HepG2 (cell line): ENCODE measurements around the gene OGA. TPM values are rescaled to one million over a fixed set of nuclear protein-coding genes. Genes with fewer than 3 reads are reported as not detected.

Experiments used
- ATF7 ChIP-seq, 2 experiments: fragments of 450-650 bp in 1 of 2; sonication (generic) in 1 of 2; formaldehyde crosslinking in 1 of 2; IDR thresholded peaks; 2 replicates each; pipeline versions ENCODE4 v1.4.0 to v1.6.1; 2016 to 2020; ENCODE audit warnings: antibody characterized with exemption in 1 of 2, mild to moderate bottlenecking in 1 of 2, missing genetic modification reagents in 1 of 2
- ATM ChIP-seq: fragments of 450-650 bp; IDR thresholded peaks from 2 replicates; pipeline ENCODE4 v1.7.1; 2017; ENCODE audit warnings: mild to moderate bottlenecking, borderline replicate concordance
- GPN1 ChIP-seq: sonication (generic); formaldehyde crosslinking; IDR thresholded peaks from 2 replicates; pipeline ENCODE4 v1.5.1; 2020; ENCODE audit warnings: missing genetic modification reagents, borderline replicate concordance
- HOXA5 ChIP-seq: sonication (generic); formaldehyde crosslinking; IDR thresholded peaks from 2 replicates; pipeline ENCODE4 v1.4.0; 2020; ENCODE audit warnings: missing genetic modification reagents
- MXI1 ChIP-seq: IDR thresholded peaks from 3 replicates; pipeline ENCODE4 v1.6.1; 2012; ENCODE audit warnings: low read depth, low read length, inconsistent platforms, borderline replicate concordance
- PTBP1 ChIP-seq: fragments of 200-400 bp; formaldehyde crosslinking; IDR thresholded peaks from 2 replicates; pipeline ENCODE4 v1.6.1; 2018; ENCODE audit warnings: low read length, low read depth; ENCODE audit not compliant: poor library complexity, severe bottlenecking
- RFX5 ChIP-seq: IDR thresholded peaks from 2 replicates; pipeline ENCODE4 v1.6.1; 2011; ENCODE audit warnings: low read depth, low read length, improper control_type of control experiment
- SCMH1 ChIP-seq: sonication (generic); formaldehyde crosslinking; IDR thresholded peaks from 2 replicates; pipeline ENCODE4 v1.9.0; 2021; ENCODE audit warnings: missing genetic modification reagents, mild to moderate bottlenecking, borderline replicate concordance
- ZBTB7A ChIP-seq: sonication (generic); formaldehyde crosslinking; IDR thresholded peaks from 2 replicates; pipeline ENCODE4 v1.8.0; 2022; ENCODE audit warnings: mild to moderate bottlenecking, missing genetic modification reagents
- ZNF12 ChIP-seq: sonication (generic); formaldehyde crosslinking; IDR thresholded peaks from 2 replicates; pipeline ENCODE4 v1.5.0; 2020; ENCODE audit warnings: missing genetic modification reagents
- ZNF232 ChIP-seq: sonication (generic); formaldehyde crosslinking; IDR thresholded peaks from 2 replicates; pipeline ENCODE4 v1.4.0; 2020; ENCODE audit warnings: missing genetic modification reagents, borderline replicate concordance
- ZNF382 ChIP-seq: sonication (generic); formaldehyde crosslinking; IDR thresholded peaks from 2 replicates; pipeline ENCODE4 v1.5.0; 2020; ENCODE audit warnings: missing genetic modification reagents, mild to moderate bottlenecking, borderline replicate concordance
- ZNF572 ChIP-seq: sonication (generic); formaldehyde crosslinking; IDR thresholded peaks from 2 replicates; pipeline ENCODE4 v1.5.1; 2020; ENCODE audit warnings: mild to moderate bottlenecking, missing genetic modification reagents
- polyA plus RNA-seq, 8 experiments: library from polyadenylated mRNA; depleted of rRNA in 3 of 8; stranded (reverse) in 7 of 8; unstranded in 1 of 8; fragments of >200 nt; fragmentation: Illumina TruSeq in 4 of 8; extraction: Trizol in 4 of 8; gene quantifications; 2 replicates each; pipeline versions ENCODE4 v1.2.1 to v1.2.3, GENCODE V29; 2011 to 2016; ENCODE audit warnings: low read depth in 4 of 8, missing spikeins in 1 of 8, mixed read lengths in 1 of 8; ENCODE audit not compliant: insufficient read depth in 1 of 8
- total RNA-seq, 5 experiments: library from RNA; depleted of rRNA; stranded (reverse); fragments of >200 nt; fragmentation: Illumina TruSeq; extraction: Trizol; gene quantifications; 2 replicates each; pipeline ENCODE4 v1.2.3, GENCODE V29; 2016; ENCODE audit warnings: low read depth in 1 of 5
- TF ChIP-seq, protein P1 (sequence below): sonication (generic); formaldehyde crosslinking; IDR thresholded peaks from 2 replicates; pipeline ENCODE4 v1.5.1; 2020; ENCODE audit warnings: mild to moderate bottlenecking, missing genetic modification reagents, borderline replicate concordance
- TF ChIP-seq, protein P2 (sequence below): sonication (generic); formaldehyde crosslinking; IDR thresholded peaks from 2 replicates; pipeline ENCODE4 v1.4.0; 2020; ENCODE audit warnings: missing genetic modification reagents; ENCODE audit errors: not compliant biosample characterization
- TF ChIP-seq, protein P3 (sequence below): sonication (generic); formaldehyde crosslinking; IDR thresholded peaks from 2 replicates; pipeline ENCODE4 v1.5.0; 2020; ENCODE audit warnings: missing genetic modification reagents
- TF ChIP-seq, protein P4 (sequence below): sonication (generic); formaldehyde crosslinking; IDR thresholded peaks from 2 replicates; pipeline ENCODE4 v1.5.1; 2020; ENCODE audit warnings: missing genetic modification reagents, mild to moderate bottlenecking, borderline replicate concordance

Gene OGA
- total and polyA plus RNA-seq, 2 of the 13 experiments (the other 11 are each of a cell fraction or from before 2014, with no cell fraction given): 33.2 to 39.8 TPM

DNA sequence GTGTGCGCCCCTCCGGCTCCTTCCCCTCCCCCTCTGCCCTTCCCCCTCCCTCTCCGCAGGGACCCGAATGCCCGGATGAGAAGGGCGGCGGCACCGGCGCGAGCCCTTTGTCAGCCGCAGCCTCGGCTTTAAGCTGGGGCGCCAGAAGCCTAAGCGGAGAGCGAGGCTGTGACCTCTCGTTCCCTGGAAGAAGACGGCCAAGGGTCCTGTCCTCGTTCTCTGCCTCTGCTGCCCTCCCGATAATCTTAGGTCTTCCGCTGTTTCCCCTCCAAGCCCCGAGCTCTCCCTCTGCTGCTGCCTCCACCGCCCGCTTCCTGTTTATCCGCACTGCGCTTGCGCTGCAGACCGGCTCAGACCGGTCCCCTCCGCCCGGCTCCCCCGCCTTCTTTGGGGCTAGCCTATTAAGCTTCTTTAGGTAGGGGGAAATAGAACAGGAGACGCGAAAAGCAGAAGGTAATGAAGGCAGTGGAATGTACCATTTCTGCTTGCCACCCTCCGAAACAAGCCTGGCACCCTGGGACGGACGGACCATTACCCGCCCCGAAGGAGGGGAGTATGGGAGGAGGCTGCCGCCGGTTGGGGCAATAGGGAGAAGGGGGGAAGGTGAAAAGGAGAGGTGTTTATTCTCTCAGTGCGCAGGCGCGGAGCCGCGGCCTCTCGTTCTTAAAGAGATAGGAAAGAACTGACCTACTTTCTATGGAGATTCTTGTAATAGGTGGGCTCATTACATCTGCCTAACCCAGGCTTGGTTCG, at the start of gene OGA (continued):
- TF ChIP-seq, protein P1, sequence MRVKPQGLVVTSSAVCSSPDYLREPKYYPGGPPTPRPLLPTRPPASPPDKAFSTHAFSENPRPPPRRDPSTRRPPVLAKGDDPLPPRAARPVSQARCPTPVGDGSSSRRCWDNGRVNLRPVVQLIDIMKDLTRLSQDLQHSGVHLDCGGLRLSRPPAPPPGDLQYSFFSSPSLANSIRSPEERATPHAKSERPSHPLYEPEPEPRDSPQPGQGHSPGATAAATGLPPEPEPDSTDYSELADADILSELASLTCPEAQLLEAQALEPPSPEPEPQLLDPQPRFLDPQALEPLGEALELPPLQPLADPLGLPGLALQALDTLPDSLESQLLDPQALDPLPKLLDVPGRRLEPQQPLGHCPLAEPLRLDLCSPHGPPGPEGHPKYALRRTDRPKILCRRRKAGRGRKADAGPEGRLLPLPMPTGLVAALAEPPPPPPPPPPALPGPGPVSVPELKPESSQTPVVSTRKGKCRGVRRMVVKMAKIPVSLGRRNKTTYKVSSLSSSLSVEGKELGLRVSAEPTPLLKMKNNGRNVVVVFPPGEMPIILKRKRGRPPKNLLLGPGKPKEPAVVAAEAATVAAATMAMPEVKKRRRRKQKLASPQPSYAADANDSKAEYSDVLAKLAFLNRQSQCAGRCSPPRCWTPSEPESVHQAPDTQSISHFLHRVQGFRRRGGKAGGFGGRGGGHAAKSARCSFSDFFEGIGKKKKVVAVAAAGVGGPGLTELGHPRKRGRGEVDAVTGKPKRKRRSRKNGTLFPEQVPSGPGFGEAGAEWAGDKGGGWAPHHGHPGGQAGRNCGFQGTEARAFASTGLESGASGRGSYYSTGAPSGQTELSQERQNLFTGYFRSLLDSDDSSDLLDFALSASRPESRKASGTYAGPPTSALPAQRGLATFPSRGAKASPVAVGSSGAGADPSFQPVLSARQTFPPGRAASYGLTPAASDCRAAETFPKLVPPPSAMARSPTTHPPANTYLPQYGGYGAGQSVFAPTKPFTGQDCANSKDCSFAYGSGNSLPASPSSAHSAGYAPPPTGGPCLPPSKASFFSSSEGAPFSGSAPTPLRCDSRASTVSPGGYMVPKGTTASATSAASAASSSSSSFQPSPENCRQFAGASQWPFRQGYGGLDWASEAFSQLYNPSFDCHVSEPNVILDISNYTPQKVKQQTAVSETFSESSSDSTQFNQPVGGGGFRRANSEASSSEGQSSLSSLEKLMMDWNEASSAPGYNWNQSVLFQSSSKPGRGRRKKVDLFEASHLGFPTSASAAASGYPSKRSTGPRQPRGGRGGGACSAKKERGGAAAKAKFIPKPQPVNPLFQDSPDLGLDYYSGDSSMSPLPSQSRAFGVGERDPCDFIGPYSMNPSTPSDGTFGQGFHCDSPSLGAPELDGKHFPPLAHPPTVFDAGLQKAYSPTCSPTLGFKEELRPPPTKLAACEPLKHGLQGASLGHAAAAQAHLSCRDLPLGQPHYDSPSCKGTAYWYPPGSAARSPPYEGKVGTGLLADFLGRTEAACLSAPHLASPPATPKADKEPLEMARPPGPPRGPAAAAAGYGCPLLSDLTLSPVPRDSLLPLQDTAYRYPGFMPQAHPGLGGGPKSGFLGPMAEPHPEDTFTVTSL (CRISPR knock-in tag): peak; percentile 76; the same call in 1 of the 2 replicates
- TF ChIP-seq, protein P2, sequence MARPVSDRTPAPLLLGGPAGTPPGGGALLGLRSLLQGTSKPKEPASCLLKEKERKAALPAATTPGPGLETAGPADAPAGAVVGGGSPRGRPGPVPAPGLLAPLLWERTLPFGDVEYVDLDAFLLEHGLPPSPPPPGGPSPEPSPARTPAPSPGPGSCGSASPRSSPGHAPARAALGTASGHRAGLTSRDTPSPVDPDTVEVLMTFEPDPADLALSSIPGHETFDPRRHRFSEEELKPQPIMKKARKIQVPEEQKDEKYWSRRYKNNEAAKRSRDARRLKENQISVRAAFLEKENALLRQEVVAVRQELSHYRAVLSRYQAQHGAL (CRISPR knock-in tag): no peak
- TF ChIP-seq ZNF572 (CRISPR knock-in tag) (0 out of 2 replicates have a peak, but pooled peaks have one; percentile 42), ATF7 (IDR thresholded peaks at IDR 0.05) (peak; percentile 90), ATF7 (CRISPR knock-in tag; IDR thresholded peaks at IDR 0.05) (no peak; the same call in 1 of the 2 replicates), ZBTB7A (CRISPR knock-in tag) (no peak), ZNF12 (CRISPR knock-in tag) (no peak), HOXA5 (CRISPR knock-in tag) (peak; percentile 80), GPN1 (CRISPR knock-in tag) (no peak), MXI1 (peak; percentile 51; the same call in 1 of the 3 replicates), ATM (no peak), ZNF232 (peak; percentile 66; the same call in 1 of the 2 replicates), RFX5 (no peak), ZNF382 (no peak), PTBP1 (no peak), SCMH1 (no peak)
- TF ChIP-seq, protein P3, sequence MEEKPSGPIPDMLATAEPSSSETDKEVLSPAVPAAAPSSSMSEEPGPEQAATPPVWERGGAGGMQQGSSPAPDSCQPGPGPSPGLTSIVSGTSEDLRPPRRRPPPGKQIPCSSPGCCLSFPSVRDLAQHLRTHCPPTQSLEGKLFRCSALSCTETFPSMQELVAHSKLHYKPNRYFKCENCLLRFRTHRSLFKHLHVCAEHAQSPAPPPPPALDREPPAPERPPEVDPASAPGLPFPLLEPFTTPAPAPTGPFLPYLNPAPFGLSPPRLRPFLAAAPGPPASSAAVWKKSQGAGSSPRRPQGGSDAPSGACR (CRISPR knock-in tag): 0 out of 2 replicates have a peak, but pooled peaks have one; percentile 64
- TF ChIP-seq, protein P4, sequence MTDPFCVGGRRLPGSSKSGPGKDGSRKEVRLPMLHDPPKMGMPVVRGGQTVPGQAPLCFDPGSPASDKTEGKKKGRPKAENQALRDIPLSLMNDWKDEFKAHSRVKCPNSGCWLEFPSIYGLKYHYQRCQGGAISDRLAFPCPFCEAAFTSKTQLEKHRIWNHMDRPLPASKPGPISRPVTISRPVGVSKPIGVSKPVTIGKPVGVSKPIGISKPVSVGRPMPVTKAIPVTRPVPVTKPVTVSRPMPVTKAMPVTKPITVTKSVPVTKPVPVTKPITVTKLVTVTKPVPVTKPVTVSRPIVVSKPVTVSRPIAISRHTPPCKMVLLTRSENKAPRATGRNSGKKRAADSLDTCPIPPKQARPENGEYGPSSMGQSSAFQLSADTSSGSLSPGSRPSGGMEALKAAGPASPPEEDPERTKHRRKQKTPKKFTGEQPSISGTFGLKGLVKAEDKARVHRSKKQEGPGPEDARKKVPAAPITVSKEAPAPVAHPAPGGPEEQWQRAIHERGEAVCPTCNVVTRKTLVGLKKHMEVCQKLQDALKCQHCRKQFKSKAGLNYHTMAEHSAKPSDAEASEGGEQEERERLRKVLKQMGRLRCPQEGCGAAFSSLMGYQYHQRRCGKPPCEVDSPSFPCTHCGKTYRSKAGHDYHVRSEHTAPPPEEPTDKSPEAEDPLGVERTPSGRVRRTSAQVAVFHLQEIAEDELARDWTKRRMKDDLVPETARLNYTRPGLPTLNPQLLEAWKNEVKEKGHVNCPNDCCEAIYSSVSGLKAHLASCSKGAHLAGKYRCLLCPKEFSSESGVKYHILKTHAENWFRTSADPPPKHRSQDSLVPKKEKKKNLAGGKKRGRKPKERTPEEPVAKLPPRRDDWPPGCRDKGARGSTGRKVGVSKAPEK (CRISPR knock-in tag): no peak
